Tongue (tissue), 2 donors: ENCODE results near the gene PRKAR1B. TPM values are rescaled to one million over a fixed set of nuclear protein-coding genes. Genes with fewer than 3 reads are reported as not detected.

Source experiments
- DNase-seq: peaks from one replicate; pipeline ENCODE4 v3.0.0-alpha.2; 2015
- total RNA-seq: library from RNA; depleted of rRNA; stranded (reverse); fragments of >200 nt; gene quantifications from one replicate; pipeline ENCODE4 v1.2.3, GENCODE V29; 2014

PRKAR1B gene
- 28.4 TPM for total RNA-seq

DNA sequence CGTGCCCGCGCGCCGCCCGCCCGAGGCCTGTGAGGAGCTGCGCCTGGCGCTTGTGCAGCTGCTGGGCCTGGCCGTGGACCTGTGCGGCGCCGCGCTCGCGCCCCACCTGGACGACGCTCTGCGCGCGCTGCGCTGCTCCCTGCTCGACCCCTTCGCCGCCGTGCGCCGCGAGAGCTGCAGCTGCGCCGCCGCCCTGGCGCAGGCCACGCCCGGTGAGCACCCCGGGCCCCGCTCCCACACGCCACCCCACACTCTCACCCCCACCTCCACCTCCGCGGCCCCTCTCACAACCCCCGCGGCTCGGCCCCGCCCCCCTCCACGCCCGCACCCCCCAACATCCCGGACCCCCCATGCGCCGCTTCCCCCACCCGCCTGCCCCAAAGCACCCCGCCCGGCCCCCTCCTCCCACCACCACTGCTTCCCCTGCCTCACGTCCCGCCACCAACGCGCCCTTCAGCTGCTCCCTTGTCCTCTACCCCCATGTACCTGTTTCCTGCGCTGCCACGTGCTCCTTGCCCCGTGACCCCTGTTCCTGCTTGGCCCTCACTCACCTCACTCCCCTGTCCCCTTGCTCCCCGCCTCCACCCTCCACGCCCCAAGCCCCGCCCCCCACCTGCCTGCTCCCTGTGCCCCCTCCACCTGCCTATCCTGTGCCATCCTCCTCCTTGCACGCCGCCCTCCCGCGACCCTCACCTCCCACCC lies at the start of gene PRKAR1B:
Gene PRKAR1B (minus strand): TSS at position 178 of the 702 bp plus-strand sequence. CDS start 15,776 bp downstream, outside the sequence.
- DNase-seq = no peak

DNA sequence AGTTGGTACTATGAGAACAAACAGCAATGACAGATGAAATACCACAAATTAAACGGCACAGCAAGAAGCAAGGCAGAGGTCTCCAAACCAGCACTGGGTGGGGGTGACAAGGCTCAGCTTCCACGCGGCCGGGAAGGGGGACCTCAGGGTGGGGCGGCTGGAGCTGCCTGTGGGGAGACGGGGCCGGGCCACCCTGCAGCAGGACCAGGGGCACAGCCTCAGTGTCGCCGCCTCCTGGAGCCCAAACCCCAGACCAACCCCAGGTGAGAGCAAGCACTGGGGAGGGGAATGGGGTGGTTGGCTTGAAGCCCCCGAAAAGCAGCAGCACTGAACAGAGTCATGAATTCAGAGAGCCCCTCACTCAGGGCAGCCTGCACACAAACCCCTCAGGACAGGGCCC lies 49.3 kb upstream of the PRKAR1B start:
- DNase-seq = no peak

DNA sequence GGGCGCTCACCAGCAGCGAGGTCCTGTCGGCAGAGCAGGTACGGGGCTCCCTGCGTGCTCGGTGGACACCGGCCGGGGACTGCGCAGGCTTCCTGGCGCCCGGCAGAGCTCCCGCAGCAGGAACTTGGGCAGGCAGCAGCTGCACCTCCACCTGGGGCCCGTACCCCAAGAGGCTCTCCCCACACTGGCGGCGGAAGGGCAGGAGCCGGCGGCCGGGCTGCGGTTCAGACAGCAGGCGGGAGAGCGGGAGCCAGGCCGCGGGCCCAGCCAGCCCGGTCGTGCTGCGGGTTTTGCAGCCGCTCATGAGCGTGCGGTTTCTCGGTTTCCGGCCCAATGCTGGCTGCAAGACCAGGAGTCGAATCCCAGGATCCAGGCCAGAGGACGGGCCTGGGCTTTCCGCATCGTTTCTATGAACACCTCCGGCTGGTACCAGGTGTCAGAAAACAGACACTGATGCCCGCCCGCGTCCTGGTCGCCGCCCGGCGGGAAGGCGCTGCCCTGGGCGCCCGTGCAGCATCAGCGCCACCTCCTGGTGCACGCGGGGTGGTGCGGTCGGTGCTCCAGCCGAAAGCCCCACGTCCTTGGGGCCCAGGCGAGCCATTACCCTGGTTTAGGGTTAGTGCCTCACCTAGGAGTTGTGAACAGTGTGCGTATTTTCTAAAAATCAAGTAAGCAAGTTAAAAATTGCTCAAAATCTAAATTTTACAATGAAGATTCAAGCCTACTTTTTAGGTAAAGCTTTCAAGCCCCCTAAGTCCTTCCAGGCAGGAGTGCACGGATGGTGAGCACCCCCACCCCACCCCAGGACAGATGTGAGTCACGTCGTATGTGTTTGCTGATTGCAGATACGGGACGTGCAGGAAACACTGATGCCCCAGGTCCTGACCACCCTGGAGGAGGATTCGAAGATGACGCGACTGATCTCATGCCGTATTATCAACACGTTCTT lies 47.4 kb upstream of the PRKAR1B start:
- peak; percentile 78 for DNase-seq

DNA sequence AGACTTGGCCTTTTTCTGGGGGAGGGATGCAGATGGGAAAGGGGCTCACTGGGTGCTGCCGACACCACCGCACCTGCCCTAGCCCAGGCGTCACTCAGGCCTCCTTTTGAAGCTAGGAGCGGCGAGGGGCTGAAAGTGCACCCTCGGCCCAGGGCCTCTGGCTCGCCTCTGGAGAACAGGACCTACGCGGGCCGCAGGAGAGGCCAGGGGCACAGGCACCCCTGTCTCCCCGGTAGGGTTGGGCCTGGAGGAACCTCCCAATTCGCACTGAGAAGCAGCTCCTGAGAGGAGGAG lies 46.5 kb upstream of the PRKAR1B start:
- DNase-seq = no peak

DNA sequence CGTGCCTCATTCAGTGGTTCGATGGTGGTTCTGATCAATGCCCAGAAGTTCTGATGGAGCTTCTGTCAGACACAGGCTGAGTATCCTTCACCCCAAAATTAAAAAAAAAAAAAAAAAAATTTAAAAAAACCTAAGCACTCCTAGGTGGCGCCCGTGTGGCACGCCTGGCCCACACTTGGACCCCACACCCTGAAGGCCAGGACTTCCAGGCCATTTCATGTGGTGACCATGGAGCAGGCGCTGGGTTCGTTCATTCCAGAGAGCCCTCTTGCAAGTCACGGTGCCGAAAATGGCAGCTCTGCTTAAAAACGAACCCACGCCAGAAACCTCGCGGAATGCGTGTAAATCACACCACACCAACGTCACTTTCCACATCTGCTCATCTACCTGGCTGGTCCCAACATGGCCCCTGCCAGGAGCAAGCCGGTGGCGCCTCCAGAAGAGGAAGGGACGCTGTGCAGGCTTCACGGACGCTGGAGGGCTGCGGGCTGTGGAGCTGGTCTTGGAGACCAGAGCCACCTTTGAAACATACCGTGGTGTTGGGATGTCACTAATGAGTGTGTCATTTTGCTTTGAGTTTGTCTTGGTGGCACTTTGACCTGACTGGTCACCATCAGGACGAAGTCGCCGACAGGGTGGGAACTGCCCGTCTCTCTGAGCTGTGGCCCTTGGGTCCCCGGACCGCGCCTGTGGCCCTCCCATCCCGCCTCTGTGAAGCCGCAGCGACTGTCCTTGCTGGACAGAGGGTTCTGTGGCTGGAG lies 46.0 kb upstream of the PRKAR1B start:
- no peak for DNase-seq

DNA sequence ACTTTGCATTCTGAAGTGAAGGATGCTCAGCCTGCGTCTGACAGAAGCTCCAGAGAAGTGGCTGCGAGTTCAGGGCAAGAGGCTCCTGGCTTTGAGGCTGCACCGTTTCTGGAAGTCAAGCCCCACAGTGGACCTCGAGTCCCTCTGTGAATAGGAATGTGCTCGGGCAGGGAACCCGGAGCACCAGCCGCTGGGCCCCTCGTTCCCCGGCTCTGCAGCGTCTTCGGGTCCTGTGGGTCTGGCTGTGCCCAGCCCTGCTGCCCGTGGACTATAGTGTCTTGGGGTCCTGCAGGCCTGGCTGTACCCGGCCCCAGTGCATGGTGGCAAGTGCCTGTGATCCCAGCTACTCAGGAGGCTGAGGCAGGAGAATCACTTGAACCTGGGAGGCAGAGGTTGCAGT lies 45.3 kb upstream of the PRKAR1B start:
- no peak for DNase-seq

DNA sequence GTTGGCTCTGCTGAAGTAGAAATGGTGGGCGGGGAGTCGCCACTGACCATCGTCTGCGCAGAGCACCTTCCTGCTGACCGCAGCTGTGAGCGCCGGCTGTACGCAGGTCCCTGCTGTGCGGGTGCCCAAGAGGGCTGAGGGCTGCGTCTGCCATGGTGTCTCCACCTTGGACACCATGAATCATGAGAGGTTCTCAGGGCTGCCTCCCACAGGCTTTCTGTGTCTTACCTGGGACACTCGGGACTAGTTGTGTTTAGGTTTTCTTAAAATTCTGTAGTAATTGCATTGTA lies 44.9 kb upstream of the PRKAR1B start:
- DNase-seq = no peak

DNA sequence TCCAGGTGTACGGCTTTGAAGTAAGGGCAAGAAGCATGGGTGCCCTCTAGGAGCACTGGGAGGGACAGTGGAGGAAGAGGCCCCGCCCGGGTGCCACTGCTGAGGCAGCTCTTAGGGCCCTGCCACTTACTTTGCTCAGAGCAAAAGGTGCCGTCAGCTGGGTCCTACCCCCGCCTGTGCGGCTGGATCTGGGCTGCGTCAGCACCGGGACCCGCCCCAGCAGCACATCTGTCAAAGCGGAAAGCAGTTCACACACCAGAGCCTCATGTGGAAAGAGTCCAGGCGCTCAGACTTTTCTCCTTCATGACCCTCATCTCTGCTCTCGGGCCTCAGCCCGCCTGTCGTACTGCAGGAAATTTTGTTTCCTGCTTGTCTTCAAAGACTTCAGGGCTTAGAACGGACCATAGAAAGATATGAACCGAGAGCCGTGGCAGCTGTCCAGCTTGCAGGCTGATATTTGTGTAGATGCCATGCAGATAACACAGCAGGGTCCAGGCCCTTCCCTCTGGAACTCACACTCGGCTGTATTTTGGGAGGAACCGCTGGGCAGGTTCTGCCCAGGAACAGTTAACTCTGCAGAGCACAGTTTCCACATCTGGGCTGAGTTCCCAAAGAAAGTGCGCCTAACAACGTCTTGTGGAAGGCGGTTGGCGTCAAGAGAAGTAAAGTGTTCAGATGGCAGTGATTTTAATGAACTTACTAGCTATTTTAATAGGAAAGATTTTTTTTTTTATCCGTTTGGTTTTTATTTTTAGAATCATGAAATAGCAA lies 44.3 kb upstream of the PRKAR1B start:
- DNase-seq = peak; percentile 91

DNA sequence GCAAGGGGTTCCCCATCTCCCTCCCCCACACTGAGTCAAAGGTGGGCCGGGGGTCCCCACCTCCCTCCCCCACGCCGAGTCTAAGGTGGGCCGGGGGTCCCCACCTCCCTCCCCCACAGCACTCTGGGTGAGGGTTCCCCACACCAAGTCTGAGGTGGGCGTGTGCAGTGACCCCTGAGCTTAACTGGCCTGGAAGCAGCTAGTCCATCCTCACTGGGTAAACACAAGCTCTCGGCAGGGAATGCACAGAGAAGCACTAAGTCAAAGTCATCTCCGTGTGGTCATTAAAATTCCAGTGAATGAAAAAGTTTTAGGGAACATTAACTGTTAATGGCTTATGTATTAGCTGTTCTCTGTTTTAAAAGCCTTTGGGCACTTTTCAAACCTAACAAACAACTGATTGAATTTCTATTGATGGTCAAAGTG lies 43.7 kb upstream of the PRKAR1B start:
- no peak for DNase-seq

DNA sequence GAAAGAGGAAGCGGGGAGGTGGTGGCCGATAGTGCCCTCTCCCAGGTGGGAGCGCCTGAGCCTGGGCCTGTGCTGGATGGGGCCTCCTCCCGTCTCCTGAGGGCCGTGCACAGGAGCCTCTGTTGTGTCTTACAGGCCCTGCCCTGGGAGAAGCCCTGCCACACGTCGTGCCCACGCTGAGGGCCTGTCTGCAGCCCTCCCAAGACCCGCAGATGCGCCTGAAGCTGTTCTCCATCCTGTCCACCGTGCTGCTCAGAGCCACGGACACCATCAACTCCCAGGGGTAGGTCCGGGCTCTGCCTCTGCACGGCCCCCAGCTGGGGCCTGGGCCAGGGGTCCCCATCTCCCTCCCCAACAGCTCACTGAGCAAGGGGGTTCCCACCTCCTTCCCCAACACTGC lies 43.3 kb upstream of the PRKAR1B start:
- DNase-seq = no peak

DNA sequence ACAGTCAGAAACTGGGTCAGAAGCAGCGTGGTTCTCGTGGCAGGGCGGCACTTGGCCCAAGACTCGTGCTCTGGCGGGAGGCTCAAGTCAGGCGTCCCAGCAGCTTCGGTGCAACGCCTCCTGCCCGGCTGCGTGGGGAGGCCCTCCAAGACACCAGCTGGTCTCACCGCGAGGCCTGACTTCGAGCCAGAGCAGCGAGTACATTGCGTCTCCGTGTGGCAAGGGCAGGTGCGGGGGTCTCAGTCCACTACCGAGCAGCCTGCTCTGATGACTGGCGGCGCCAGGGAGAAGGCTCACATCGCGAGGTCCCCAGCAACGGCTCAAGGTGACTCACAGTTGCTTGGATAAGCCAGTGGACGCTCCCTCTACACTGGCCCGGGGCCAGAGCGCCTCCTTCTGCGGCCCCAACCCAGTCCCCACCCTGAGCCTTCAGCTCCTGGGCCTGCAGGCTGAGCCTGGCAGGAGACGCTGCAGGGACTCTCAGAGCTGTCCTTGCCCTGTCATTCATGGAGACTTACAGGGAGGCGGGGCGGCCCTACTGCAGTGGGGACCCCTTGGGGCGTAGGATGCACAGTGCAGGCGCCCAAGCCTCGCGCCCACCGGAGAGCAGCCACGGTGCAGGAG lies 41.9 kb upstream of the PRKAR1B start:
- DNase-seq = peak; percentile 79

DNA sequence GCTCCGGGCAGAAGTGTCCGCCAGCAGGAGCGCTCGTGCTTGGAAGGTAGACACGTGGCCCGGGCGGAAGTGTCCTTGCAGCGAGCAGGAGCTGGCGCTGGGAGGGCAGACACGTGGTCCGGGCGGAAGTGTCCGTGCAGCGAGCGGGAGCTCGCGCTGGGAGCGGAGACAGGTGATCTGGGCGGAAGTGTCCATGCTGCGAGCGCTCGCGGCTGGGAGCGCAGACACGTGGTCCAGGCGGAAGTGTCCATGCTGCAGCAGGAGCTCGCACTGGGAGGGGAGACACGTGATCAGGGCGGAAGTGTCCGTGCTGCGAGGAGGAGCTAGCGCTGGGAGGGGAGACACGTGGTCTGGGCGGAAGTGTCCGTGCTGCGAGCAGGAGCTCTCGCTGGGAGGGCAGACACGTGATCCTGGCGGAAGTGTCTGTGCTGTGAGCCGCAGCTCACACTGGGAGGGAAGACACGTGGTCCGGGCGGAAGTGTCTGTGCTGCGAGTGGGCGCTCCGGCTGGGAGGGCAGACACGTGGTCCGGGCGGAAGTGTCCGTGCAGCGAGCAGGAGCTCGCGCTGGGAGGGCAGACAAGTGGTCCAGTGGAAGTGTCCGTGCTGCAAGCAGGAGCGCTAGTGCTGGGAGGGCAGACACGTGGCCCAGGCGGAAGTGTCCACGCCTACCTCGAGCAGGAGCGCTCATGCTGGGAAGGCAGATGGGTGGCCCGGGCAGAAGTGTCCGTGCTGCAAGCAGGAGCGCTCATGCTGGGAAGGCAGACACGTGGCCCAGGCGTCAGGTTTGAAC lies 41.1 kb upstream of the PRKAR1B start:
- no peak for DNase-seq

DNA sequence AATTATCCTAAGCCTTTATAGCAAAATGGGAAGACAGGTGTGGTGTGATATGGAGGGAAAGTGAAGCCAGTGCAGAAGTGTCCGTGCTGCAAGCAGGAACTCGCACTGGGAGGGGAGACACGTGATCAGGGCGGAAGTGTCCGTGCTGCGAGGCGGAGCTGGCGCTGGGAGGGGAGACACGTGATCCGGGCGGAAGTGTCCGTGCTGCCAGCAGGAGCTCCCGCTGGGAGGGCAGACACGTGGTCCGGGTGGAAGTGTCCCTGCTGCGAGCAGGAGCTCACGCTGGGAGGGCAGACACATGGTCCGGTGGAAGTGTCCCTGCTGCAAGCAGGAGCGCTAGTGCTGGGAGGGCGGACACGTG lies 40.5 kb upstream of the PRKAR1B start:
- DNase-seq = peak; percentile 51

DNA sequence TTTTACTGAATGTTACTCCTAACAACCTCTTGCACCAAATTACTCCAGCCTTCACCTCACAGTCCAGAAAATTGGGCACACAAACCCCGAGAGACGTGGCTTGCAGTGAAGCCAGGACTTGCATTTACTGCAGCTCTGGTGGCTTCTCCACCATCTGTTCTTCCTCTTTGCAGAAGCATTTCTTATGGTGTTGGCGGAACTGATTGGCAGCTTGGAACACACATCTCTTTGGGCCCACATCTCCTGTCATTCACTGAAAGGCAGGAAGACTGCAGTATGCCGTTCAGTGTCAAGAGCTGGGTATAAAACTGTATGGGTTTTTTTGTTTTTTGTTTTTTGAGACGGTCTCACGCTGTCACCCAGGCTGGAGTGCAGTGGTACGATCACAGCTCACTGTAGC lies 38.3 kb upstream of the PRKAR1B start:
- no peak for DNase-seq

DNA sequence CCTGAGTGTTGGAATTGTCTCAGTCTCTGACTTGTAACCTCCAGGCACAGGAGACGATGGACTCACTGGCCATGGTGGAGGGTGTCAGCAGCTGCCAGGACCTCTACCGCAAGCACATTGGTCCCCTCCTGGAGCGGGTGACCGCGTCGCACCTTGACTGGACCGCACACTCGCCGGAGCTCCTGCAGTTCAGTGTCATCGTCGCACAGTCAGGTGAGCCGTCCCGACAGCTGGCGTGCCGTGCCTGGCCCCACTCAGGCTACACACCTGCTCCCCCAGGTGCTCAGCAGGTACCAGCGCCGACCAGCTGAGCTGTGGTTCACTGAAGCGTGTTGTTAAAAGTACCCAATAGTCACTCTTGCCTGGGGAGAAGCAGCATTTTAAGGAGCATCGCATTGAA lies 36.7 kb upstream of the PRKAR1B start:
- DNase-seq = no peak

DNA sequence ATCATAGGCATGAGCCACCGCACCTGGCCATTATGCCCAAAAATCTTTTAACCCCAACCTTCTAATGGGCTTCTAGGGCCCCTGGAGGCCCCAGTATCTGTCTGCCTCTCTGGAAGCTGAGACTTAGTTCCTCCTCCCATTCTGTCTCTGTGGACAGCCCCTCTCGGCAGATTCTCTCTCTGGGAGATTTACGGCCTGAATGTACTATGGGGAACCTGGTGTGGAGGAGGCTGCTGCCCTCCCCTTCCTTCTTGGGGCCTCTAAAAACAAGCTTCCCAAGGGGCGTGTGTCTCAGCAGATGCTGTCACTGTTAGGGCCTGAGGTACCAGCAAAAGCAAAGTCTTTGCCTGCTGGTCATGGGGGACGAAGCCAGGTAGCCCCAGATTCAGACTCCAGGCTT lies 35.8 kb upstream of the PRKAR1B start:
- DNase-seq = no peak

DNA sequence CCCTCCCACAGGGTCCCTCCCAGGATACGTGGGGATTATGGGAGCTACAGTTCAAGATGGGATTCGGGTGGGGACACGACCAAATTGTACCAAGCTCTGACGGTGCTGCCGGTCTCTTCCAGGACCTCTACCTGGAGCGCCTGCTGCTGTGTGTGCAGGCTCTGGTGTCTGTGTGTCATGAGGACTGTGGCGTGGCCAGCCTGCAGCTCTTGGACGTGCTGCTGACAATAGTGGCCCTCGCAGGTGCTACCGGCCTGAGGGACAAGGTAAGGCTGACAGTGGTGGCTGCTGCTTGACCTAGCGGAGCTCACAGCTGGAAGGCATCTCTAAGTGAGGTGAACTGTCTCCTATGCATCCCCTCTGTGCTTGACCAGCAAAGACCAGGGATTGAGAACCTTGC lies 34.5 kb upstream of the PRKAR1B start:
- DNase-seq = no peak

DNA sequence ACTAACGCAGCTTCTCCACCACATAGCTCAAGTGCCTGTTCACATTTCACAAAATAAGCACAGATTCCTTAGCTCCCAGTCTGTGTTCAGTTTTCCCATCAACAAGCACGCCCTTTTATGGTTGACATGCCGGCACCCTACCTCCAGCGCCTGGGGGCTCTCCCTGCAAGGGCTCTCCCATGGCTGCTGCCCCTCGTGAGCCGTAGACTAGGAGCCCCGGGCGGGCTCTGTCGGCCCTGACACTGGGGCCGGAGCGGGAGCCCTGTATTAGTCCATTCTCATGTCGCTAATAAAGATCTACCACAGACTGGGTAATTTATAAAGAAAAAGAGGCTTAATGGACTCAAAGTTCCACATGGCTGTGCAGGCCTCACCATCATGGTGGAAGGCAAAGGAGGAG lies 34.0 kb upstream of the PRKAR1B start:
- DNase-seq = no peak

DNA sequence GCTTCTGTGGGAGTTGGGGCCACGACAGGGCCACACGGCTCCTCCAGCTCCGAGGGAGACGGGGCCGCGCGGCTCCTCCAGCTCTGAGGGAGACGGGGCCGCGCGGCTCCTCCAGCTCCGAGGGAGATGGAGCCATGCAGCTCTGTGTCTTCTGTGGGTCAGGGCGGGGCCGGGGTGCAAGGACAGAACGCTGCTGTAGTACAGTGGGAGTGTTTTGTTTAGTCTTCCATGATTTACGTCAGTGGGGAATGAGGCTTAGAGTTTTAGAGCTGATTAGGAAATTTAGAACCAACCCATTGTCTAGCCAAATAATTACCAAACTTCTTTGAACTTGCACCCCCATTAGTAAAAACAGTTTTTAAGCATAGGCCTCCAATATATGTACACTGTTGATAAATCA lies 32.9 kb upstream of the PRKAR1B start:
- no peak for DNase-seq

DNA sequence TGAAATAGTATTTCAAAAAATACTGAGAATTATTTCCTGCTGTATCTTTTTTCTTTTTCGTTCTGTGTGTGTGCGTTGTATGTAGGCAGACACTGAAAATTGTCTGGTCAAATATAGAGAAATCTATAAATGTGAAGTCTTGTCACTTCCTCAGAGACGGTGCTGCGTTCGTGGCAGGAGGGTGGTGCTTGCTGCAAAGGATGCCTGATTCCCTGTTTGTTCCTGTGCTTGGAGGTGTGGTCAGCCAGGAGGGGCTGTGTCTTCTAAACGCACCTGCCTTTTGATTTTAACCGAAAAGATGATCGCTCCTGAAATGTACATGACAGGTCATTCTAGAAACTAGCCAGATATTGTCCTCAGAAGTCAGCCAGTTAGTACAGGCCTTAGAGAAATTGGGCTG lies 32.5 kb upstream of the PRKAR1B start:
- DNase-seq = no peak

DNA sequence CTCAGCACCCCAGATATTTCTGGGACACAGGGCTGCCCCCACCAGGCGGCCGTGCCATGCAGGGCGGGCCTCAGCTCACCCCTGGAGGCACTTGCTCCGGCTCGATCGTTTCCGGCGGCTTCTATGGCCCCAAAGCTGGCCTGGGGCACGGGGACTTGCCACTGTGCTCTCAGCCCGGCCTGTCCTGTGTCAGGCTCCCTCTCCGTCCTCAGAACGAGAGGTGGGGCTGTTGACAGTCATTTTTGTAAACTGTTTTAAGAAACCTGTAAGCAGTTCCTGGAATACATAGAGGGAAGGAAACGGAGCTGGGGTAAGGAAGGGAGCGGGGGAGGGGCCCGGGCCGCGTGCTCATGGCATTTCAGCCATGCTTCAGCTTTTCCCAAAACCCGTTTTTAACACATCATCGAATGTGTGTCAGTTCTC lies 30.7 kb upstream of the PRKAR1B start:
- no peak for DNase-seq
